GM21390 (cell line): ENCODE measurements around the gene GDNF.
"Not testable (repeated sequence)": the region's sequence is repeated elsewhere in the genome, so short reads cannot be mapped to it uniquely, and the experiment has no call there.

Experiments used
- ATAC-seq: cut with Tn5 transposase; IDR thresholded peaks from one replicate; pipeline ENCODE4 v1.9.1; 2021; ENCODE audit not compliant: unreplicated experiment

GDNF gene

GRCh38 chr5:37787742-37788141 is 52.1 kb downstream of the GDNF start:
- ATAC-seq = no peak

- ATAC-seq = no peak
Observed at GRCh38 chr5:37786862-37787519, 52.9 kb downstream of the GDNF start.

GRCh38 chr5:37786416-37786815 is 53.4 kb downstream of the GDNF start:
- ATAC-seq = no peak

- ATAC-seq = not testable (repeated sequence)
Observed at GRCh38 chr5:37781409-37781808, 58.4 kb downstream of the GDNF start.

GRCh38 chr5:37777432-37778130 is 62.3 kb downstream of the GDNF start:
- ATAC-seq = no peak

- ATAC-seq = no peak
Observed at GRCh38 chr5:37776826-37777225, 63.0 kb downstream of the GDNF start.

- ATAC-seq = no peak
Observed at GRCh38 chr5:37774912-37775483, 64.8 kb downstream of the GDNF start.

GRCh38 chr5:37773809-37774208 is 66.0 kb downstream of the GDNF start:
- no peak for ATAC-seq

- no peak for ATAC-seq
Observed at GRCh38 chr5:37772255-37772654, 67.6 kb downstream of the GDNF start.

GRCh38 chr5:37771731-37772130 is 68.1 kb downstream of the GDNF start:
- no peak for ATAC-seq

- no peak for ATAC-seq
Observed at GRCh38 chr5:37771203-37771611, 68.6 kb downstream of the GDNF start.

- ATAC-seq = no peak
Observed at GRCh38 chr5:37770786-37771185, 69.1 kb downstream of the GDNF start.

GRCh38 chr5:37769840-37770239 is 70.0 kb downstream of the GDNF start:
- ATAC-seq = no peak

- ATAC-seq = no peak
Observed at GRCh38 chr5:37769108-37769507, 70.7 kb downstream of the GDNF start.

- ATAC-seq = no peak
Observed at GRCh38 chr5:37768371-37768770, 71.5 kb downstream of the GDNF start.

GRCh38 chr5:37767961-37768360 is 71.9 kb downstream of the GDNF start:
- ATAC-seq = no peak

- ATAC-seq = no peak
Observed at GRCh38 chr5:37767251-37767650, 72.6 kb downstream of the GDNF start.
